Measurements from ENCODE around the gene KCNK3. TPM values are rescaled to one million over a fixed set of nuclear protein-coding genes. Genes with fewer than 3 reads are reported as not detected.

The KCNK3 gene
- total RNA-seq, 4 donors from 2014 or later: 2.0 to 13.9 (median 9.8) TPM

DNA sequence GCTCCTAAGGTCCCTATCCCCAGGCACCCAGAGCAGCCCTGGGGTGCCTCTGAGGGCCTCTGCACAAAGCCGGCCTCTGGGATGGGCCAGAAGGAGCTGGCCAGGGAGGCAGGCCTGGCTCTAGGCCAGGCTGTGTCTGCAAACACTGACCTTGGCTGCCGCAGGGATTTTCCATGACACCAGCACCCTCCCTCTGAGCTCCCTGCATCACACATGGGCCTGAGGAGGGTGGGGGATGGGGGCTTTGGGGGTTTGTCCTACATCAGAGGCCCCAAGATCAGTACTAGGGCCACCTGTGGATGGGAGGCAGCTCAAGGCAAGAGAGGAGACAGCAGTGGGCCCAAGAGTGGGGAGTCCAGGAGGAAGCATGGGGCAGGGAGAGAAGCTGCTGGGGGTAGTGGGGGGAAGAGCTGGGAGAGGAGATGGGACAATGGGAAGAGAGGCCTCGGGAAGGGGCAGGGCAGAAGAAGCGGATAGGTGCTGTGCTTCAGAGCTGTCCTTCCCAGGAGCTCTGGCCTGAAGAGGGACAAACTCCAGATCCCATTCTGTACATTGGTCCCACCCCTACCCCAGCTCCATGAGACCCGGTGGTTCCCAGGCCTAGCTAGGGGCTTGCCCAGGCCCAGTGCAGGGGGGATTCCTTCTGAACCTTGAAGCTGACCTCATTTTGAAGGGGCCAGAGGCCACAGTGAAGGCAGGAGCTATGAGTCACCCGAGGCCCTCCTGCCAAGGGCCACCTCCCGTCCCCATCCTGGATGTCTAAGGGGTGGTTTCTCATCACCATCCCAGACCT lies 28.0 kb downstream of the KCNK3 start:
- Histone ChIP-seq H3K4me3 (no peak overlapping the region), H3K27me3 (no peaks in the 10 kb centered on the region), H3K27ac (peak overlapping the region; percentile 71 to 86 (median 86)), H3K36me3 (no peaks in the 10 kb centered on the region), H3K4me1 (peaks cover 5 to 91% (median 44%) of the 10 kb centered on the region in 3 donors), H3K9me3 (no peaks in the 10 kb centered on the region)
- 13% methylated on average over 5 of the region's 7 CpGs; no CpG with 5 or more reads in 1 of the 2 donors for WGBS, 2 donors (ENCODE audit: low coverage in 1 of 2)
- ATAC-seq: peak; percentile 87
- TF ChIP-seq, protein P1, sequence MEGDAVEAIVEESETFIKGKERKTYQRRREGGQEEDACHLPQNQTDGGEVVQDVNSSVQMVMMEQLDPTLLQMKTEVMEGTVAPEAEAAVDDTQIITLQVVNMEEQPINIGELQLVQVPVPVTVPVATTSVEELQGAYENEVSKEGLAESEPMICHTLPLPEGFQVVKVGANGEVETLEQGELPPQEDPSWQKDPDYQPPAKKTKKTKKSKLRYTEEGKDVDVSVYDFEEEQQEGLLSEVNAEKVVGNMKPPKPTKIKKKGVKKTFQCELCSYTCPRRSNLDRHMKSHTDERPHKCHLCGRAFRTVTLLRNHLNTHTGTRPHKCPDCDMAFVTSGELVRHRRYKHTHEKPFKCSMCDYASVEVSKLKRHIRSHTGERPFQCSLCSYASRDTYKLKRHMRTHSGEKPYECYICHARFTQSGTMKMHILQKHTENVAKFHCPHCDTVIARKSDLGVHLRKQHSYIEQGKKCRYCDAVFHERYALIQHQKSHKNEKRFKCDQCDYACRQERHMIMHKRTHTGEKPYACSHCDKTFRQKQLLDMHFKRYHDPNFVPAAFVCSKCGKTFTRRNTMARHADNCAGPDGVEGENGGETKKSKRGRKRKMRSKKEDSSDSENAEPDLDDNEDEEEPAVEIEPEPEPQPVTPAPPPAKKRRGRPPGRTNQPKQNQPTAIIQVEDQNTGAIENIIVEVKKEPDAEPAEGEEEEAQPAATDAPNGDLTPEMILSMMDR (IDR thresholded peaks at IDR 0.05): no peak
- TF ChIP-seq EP300 (IDR thresholded peaks at IDR 0.05) (peak; percentile 68), POLR2A (IDR thresholded peaks at IDR 0.05) (no peak), POLR2AphosphoS5 (IDR thresholded peaks at IDR 0.05) (peak; percentile 91)

DNA sequence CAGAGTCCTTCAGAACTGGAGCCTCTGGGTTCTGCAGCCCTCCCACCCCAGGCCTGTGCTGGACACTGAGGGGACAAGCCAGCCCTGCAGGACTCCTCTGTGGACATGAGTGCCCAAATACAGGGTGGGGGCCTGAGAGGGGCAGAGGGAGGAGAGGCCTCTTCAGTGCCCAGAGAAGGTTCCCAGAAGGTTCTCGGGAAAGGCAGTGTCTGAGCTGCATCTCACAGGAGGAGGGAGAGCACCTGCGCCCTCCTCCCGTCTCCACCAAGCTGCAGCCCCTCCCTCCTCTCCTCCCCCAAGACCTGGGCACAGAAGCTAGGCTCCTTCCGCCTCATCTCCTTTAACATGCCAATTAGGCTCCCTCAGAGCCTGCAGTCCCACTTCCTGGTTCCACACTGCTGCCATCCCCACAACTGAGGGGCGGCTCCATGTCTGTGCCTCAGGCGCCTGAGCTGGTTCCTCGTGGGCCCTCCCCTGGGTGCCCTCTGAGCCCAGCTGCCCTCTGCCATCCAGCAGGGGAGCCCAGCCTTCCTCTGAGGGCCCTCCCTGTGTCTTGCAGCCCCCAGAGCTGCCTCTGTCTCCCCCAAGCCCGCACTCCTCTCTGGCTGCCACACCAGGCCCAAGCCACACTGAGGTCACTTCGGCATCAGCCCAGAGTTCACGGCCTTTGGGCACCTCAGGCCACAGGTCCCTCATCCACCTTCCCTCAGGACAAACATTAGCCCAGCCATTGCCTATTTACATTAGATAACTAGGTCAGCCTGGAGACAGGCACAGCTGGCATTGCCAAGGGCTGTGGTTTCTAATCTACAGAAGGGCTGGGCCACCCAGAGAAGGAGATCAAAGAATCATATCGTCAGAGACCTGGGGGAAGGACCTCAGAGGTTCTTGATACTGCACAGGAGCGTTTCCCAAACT lies 28.9 kb downstream of the KCNK3 start:
- TF ChIP-seq, protein P1 (IDR thresholded peaks at IDR 0.05): no peak
- TF ChIP-seq POLR2AphosphoS5 (IDR thresholded peaks at IDR 0.05) (no peak), EP300 (IDR thresholded peaks at IDR 0.05) (no peak), POLR2A (IDR thresholded peaks at IDR 0.05) (no peak)
- WGBS, 2 donors (ENCODE audit: low coverage in 1 of 2): 65 to 66% methylated on average over 3 to 8 of the region's 12 CpGs
- H3K36me3 ChIP-seq: no peaks in the 10 kb centered on the region
- H3K27me3 ChIP-seq: no peaks in the 10 kb centered on the region
- no peaks in the 10 kb centered on the region for H3K9me3 ChIP-seq
- no peak for ATAC-seq
- peaks cover 5 to 85% (median 44%) of the 10 kb centered on the region in 3 donors for H3K4me1 ChIP-seq
- peak overlapping the region; percentile 71 to 86 (median 86) for H3K27ac ChIP-seq
- H3K4me3 ChIP-seq: no peak overlapping the region

DNA sequence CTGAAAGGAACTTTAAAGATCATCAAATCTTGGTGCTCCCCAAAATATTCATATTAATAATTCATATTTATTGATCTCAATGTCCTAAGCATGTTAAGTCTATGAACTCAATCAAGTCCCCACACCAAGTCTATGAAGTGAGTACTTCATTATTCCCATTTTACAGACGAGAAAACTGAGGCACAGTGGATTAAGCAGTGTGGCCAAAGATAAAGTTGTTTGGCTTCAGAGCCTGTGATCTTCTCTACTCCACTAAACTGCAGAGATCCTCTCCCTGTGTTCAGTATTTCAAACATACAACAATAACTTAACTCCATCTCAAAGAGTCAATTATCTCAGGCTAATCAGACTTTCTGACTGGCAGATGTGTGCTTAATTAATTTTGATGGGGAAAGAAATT lies 29.8 kb downstream of the KCNK3 start:
- peak overlapping the region in 2 of 4 donors; percentile 86 for H3K27ac ChIP-seq
- H3K4me3 ChIP-seq: no peak overlapping the region
- 58% methylated on average over 1 of the region's 1 CpG; no CpG with 5 or more reads in 1 of the 2 donors for WGBS, 2 donors (ENCODE audit: low coverage in 1 of 2)
- H3K36me3 ChIP-seq: no peaks in the 10 kb centered on the region
- ATAC-seq: no peak
- H3K27me3 ChIP-seq: no peaks in the 10 kb centered on the region
- H3K4me1 ChIP-seq: peaks cover 5 to 83% (median 44%) of the 10 kb centered on the region in 3 donors
- TF ChIP-seq, protein P1 (IDR thresholded peaks at IDR 0.05): no peak
- TF ChIP-seq POLR2AphosphoS5 (IDR thresholded peaks at IDR 0.05) (no peak), POLR2A (IDR thresholded peaks at IDR 0.05) (no peak), EP300 (IDR thresholded peaks at IDR 0.05) (no peak)
- no peaks in the 10 kb centered on the region for H3K9me3 ChIP-seq

DNA sequence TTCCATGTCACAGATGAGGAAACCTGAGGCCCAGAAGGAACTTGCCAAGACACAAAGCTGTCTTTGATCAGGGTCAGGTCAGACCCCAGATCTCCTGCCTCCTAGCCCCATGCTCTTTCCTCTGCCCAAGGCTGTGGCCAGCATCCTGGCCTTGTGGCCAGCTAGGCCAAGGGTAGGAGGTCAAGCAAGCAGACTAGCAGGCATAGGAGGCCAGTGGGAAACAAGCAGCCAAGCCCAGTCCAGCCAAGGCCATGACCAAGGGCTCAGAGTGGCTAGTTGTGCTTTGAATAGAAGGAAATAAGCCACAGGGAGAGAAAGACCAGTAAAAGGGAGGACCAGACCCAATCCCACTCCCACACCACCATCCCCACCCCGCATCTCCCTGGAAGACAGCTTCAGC lies 30.4 kb downstream of the KCNK3 start:
- Histone ChIP-seq H3K27ac (peak overlapping the region in 3 of 4 donors; percentile 48 to 86 (median 86)), H3K4me1 (peaks cover 5 to 79% (median 44%) of the 10 kb centered on the region in 3 donors), H3K36me3 (peaks cover 0 to 4% of the 10 kb centered on the region in 2 donors), H3K4me3 (no peak overlapping the region), H3K9me3 (no peaks in the 10 kb centered on the region), H3K27me3 (no peaks in the 10 kb centered on the region)
- 100% methylated on average over 1 of the region's 1 CpG; no CpG with 5 or more reads in 1 of the 2 donors for whole genome bisulfite sequencing, 2 donors (ENCODE audit: low coverage in 1 of 2)
- ATAC-seq: no peak
- TF ChIP-seq EP300 (IDR thresholded peaks at IDR 0.05): no peak
- TF ChIP-seq, protein P1 (IDR thresholded peaks at IDR 0.05): no peak
- TF ChIP-seq POLR2AphosphoS5 (IDR thresholded peaks at IDR 0.05): no peak
- TF ChIP-seq POLR2A (IDR thresholded peaks at IDR 0.05): no peak

All from gastroesophageal sphincter (tissue), 4 donors.